Measurements from ENCODE around the gene CDC34.

CDC34 gene

DNA sequence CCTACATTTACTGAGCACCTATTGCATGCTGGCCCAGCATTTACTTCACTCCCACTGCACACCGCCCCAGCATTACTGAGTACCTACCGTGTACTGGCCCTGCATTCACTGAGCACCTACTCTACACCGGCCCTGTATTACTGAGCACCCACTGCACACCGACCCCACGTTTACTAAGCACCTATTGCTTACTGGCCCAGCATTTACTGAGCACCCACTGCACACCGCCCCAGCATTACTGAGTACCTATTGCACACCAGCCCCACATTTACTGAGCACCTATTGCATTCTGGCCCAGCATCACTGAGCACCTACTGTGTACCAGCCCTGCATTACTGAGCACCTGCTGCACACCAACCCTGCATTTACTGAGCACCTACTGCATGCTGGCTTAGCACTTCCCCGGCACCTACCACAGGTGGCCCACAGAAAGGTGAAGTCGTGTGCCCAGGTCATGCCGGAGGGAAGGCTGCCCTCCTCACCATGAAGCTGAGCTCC, 17.3 kb upstream of the CDC34 start:
- H3K27ac ChIP-seq (replicated peaks) = no peak overlapping the region
- H3K4me3 ChIP-seq (replicated peaks; ENCODE audit: insufficient read depth, low read length) = no peak overlapping the region
- TF ChIP-seq GABPA (IDR thresholded peaks at IDR 0.05; ENCODE audit: low read depth) (no peak), POLR2AphosphoS5 (IDR thresholded peaks at IDR 0.05; ENCODE audit: low read depth) (no peak), SPI1 (IDR thresholded peaks at IDR 0.05; ENCODE audit: borderline replicate concordance, low read depth) (no peak)
- TF ChIP-seq, protein P1, sequence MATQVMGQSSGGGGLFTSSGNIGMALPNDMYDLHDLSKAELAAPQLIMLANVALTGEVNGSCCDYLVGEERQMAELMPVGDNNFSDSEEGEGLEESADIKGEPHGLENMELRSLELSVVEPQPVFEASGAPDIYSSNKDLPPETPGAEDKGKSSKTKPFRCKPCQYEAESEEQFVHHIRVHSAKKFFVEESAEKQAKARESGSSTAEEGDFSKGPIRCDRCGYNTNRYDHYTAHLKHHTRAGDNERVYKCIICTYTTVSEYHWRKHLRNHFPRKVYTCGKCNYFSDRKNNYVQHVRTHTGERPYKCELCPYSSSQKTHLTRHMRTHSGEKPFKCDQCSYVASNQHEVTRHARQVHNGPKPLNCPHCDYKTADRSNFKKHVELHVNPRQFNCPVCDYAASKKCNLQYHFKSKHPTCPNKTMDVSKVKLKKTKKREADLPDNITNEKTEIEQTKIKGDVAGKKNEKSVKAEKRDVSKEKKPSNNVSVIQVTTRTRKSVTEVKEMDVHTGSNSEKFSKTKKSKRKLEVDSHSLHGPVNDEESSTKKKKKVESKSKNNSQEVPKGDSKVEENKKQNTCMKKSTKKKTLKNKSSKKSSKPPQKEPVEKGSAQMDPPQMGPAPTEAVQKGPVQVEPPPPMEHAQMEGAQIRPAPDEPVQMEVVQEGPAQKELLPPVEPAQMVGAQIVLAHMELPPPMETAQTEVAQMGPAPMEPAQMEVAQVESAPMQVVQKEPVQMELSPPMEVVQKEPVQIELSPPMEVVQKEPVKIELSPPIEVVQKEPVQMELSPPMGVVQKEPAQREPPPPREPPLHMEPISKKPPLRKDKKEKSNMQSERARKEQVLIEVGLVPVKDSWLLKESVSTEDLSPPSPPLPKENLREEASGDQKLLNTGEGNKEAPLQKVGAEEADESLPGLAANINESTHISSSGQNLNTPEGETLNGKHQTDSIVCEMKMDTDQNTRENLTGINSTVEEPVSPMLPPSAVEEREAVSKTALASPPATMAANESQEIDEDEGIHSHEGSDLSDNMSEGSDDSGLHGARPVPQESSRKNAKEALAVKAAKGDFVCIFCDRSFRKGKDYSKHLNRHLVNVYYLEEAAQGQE (IDR thresholded peaks at IDR 0.05; ENCODE audit: insufficient replicate concordance, low read depth) = no peak
- TF ChIP-seq, protein P2, sequence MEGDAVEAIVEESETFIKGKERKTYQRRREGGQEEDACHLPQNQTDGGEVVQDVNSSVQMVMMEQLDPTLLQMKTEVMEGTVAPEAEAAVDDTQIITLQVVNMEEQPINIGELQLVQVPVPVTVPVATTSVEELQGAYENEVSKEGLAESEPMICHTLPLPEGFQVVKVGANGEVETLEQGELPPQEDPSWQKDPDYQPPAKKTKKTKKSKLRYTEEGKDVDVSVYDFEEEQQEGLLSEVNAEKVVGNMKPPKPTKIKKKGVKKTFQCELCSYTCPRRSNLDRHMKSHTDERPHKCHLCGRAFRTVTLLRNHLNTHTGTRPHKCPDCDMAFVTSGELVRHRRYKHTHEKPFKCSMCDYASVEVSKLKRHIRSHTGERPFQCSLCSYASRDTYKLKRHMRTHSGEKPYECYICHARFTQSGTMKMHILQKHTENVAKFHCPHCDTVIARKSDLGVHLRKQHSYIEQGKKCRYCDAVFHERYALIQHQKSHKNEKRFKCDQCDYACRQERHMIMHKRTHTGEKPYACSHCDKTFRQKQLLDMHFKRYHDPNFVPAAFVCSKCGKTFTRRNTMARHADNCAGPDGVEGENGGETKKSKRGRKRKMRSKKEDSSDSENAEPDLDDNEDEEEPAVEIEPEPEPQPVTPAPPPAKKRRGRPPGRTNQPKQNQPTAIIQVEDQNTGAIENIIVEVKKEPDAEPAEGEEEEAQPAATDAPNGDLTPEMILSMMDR (IDR thresholded peaks at IDR 0.05; ENCODE audit: insufficient read depth, low read length) = no peak
- no peak for DNase-seq (ENCODE audit: low read depth in 1 of 2, low spot score in 1 of 2)
- H3K27me3 ChIP-seq (ENCODE audit: insufficient read depth, poor library complexity, severe bottlenecking) = no peaks in the 10 kb centered on the region

DNA sequence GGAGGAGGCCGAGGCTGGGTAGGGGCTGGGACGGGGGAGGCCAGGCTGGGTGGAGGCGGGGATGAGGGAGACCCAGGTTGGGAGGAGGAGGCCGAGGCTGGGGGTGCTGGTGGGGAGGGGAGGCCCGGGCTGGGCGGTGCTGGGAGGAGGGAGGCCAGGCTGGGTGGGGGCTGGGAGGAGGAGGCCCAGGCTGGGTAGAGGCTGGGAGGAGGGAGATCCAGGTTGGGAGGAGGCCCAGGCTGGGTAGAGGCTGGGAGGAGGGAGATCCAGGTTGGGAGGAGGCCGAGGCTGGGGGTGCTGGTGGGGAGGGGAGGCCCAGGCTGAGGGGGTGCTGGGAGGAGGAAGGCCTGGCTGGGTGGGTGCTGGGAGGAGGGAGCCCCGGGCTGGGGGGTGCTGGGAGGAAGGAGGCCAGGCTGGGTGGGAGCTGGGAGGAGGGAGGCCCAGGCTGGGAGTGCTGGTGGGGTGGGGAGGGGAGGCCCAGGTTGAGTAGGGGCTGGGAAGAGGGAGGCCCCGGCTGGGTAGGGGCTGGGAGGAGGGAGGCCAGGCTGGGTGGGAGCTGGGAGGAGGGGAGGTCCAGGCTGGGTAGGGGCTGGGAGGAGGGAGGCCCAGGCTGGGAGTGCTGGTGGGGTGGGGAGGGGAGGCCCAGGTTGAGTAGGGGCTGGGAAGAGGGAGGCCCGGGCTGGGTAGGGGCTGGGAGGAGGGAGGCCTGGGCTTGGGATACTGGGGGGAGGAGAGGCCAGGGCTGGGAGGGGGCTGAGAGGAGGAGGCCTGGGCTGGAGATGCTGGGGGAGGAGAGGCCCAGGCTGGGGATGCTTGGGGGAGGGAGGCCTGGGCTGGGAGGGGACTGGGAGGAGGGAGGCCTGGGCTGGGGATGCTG, 13.6 kb upstream of the CDC34 start:
- H3K27me3 ChIP-seq (ENCODE audit: insufficient read depth, poor library complexity, severe bottlenecking) = no peaks in the 10 kb centered on the region
- H3K27ac ChIP-seq (replicated peaks) = no peak overlapping the region
- no peak overlapping the region for H3K4me3 ChIP-seq (replicated peaks; ENCODE audit: insufficient read depth, low read length)
- no peak for DNase-seq (ENCODE audit: low read depth in 1 of 2, low spot score in 1 of 2)
- no peak for TF ChIP-seq SPI1 (IDR thresholded peaks at IDR 0.05; ENCODE audit: borderline replicate concordance, low read depth)
- TF ChIP-seq, protein P2 (IDR thresholded peaks at IDR 0.05; ENCODE audit: insufficient read depth, low read length) = no peak
- TF ChIP-seq GABPA (IDR thresholded peaks at IDR 0.05; ENCODE audit: low read depth) = no peak
- no peak for TF ChIP-seq POLR2AphosphoS5 (IDR thresholded peaks at IDR 0.05; ENCODE audit: low read depth)
- TF ChIP-seq, protein P1 (IDR thresholded peaks at IDR 0.05; ENCODE audit: insufficient replicate concordance, low read depth) = no peak

DNA sequence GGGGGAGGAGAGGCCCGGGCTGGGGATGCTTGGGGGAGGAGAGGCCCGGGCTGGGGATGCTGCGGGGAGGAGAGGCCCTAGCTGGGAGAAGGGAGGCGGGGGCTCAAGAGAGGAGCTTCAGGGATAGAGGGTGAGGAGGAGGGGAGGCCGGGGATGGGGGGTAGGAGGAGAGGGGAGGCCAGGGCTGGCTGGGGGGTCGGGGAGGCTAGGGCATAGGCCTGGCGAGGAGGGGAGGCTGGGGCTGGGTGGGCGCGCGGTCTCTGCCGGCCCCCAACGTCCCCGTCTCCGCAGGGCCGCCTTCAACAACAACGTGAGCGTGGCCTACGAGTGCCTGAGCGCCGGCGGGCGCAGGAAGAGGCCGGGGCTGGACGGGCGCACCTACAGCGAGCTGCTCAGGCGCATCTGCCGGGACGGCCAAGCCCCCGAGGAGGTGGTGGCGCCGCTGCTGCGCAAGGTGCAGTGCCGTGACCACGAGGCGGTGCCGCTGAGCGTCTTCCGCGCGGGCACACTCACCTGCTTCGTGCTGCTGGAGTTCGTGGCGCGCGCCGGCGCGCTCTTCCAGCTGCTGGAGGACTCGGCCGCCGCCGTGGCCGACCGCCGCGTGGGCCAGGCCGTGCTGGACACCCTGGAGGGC, 12.8 kb upstream of the CDC34 start:
- no peak for DNase-seq (ENCODE audit: low read depth in 1 of 2, low spot score in 1 of 2)
- no peak overlapping the region for H3K4me3 ChIP-seq (replicated peaks; ENCODE audit: insufficient read depth, low read length)
- TF ChIP-seq GABPA (IDR thresholded peaks at IDR 0.05; ENCODE audit: low read depth) = no peak
- TF ChIP-seq, protein P2 (IDR thresholded peaks at IDR 0.05; ENCODE audit: insufficient read depth, low read length) = no peak
- TF ChIP-seq SPI1 (IDR thresholded peaks at IDR 0.05; ENCODE audit: borderline replicate concordance, low read depth) = no peak
- TF ChIP-seq, protein P1 (IDR thresholded peaks at IDR 0.05; ENCODE audit: insufficient replicate concordance, low read depth) = no peak
- no peak for TF ChIP-seq POLR2AphosphoS5 (IDR thresholded peaks at IDR 0.05; ENCODE audit: low read depth)
- no peak overlapping the region for H3K27ac ChIP-seq (replicated peaks)
- no peaks in the 10 kb centered on the region for H3K27me3 ChIP-seq (ENCODE audit: insufficient read depth, poor library complexity, severe bottlenecking)
